KOPT-K1 (cell line): ENCODE data around the gene CLK3.
A peak's percentile ranks its signal among the peaks of the same experiment; 100 is the strongest.

ENCODE experiments used
- H3K27ac ChIP-seq: fragments of 200-600 bp; sonication (generic); 2 replicates; pipeline ENCODE4 v1.5.1; 2016; ENCODE audit warnings: antibody characterized with exemption, mild to moderate bottlenecking, low read depth, low read length; ENCODE audit not compliant: poor library complexity, severe bottlenecking
- H3K36me3 ChIP-seq: fragments of 200-600 bp; sonication (generic); 2 replicates; pipeline ENCODE4 v1.5.1; 2017; ENCODE audit warnings: antibody characterized with exemption, mild to moderate bottlenecking, low read length, moderate library complexity; ENCODE audit not compliant: insufficient read depth
- H3K9me3 ChIP-seq: fragments of 200-600 bp; sonication (generic); 2 replicates; pipeline ENCODE4 v1.5.1; 2017; ENCODE audit warnings: antibody characterized with exemption, low read length, mild to moderate bottlenecking; ENCODE audit not compliant: insufficient read depth, poor library complexity, severe bottlenecking

The CLK3 gene

DNA sequence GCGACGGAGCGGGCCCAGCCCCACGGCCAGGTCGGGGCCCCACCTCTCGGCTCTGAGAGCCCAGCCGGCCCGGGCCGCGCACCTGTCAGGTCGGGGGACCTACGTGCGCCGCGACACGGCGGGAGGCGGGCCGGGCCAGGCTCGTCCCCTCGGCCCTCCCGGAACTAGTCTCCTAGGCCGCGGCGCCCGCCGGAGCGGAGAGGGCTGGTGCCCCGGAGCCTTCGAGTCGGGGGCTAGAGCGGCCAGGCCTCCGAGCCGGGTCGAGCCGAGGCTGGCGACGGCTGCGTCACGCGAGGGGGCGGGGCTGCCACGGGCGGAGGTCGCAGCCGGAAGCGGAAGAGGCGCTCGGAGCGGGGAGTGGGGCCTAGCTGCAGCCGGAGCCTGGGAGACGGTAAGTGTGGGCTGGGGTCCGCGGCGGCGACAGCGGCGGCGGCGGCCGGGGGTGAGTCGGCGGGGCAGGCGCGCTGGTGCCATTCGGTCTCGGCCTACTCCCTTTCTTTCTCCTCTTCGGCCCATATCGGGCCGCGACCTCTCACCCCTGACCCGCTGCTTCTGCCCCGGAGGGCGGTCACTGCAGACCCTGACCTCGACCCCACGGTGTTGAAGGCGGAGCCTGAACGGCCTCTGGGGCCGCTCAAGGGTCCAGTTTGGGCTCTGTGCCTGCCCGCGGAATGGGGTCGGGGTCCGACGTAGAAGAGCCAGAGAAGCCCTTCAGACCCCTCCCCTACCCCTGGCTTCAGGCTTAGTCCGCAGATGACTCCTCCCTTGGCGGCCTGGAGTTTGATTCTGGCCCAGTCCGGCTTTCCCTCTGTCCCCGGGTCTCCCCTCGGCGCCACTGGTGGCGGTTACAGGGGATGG is at the start of gene CLK3:
CLK3 (plus strand) TSS at position 329 of the 858 bp plus-strand sequence. CDS start 3,361 bp downstream, outside the sequence.
- peaks cover 30% of the 10 kb centered on the region for H3K36me3 ChIP-seq

GRCh38 chr15:74568594-74568993 is 47.0 kb upstream of the CLK3 start:
- H3K36me3 ChIP-seq: peaks cover 90% of the 10 kb centered on the region
- no peaks in the 10 kb centered on the region for H3K9me3 ChIP-seq
- no peak overlapping the region for H3K27ac ChIP-seq

More for the DNA sequence above, at the start of gene CLK3:
- H3K9me3 ChIP-seq: no peaks in the 10 kb centered on the region
- peak within 1 kb of the TSS; percentile 89 for H3K27ac ChIP-seq

- no peak overlapping the region for H3K27ac ChIP-seq
These were observed 45.9 kb upstream of the CLK3 start for GRCh38 chr15:74569731-74570070.

GRCh38 chr15:74571191-74571590 is 44.4 kb upstream of the CLK3 start:
- H3K9me3 ChIP-seq: no peaks in the 10 kb centered on the region
- H3K36me3 ChIP-seq: peaks cover 94% of the 10 kb centered on the region
- H3K27ac ChIP-seq: no peak overlapping the region

More at GRCh38 chr15:74569731-74570070, 45.9 kb upstream of the CLK3 start:
- peaks cover 90% of the 10 kb centered on the region for H3K36me3 ChIP-seq
- H3K9me3 ChIP-seq: no peaks in the 10 kb centered on the region

DNA sequence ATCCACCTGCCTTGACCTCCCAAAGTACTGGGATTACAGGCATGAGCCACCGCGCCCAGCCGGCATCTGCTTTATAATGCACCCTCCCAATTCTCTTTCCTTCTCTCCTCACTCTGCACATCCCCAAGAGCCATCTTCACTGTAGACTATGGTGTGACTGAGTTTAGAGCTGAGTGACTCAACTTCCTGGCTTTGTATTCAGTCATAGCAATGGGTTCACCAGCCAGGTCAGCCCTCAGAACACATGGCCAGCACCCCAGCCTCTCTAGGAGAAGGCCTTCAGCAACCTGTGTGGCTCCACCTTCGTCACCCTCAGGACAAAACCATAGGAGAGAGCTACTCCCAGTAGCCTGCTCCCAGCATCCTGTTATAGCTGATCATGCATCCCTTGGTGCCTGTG is 41.6 kb upstream of the CLK3 start:
- peaks cover 98% of the 10 kb centered on the region for H3K36me3 ChIP-seq
- no peaks in the 10 kb centered on the region for H3K9me3 ChIP-seq
- no peak overlapping the region for H3K27ac ChIP-seq

DNA sequence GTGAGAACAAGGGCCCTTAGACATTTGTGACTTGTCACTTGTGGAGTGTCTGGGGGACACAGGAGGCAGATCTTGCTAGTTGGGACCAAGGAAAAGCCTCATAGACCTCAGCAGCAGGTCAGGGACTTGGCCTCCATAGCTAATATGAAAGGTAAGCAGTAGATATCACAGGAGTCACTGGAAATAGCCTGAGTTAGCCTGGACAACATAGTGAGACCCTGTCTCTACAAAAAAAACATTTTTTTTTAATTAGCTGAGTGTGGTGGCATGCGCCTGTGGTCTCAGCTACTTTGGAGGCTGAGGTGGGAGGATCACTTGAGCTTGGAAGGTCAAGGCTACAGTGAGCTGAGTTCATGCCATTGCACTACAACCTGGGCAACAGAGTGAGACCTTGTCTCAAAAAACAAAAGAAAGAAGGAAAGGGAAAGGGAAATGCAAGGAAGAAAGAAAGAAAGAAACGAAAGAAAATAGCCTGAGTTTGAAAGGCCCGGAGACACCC is 37.1 kb upstream of the CLK3 start:
- peaks cover 100% of the 10 kb centered on the region for H3K36me3 ChIP-seq
- H3K27ac ChIP-seq: no peak overlapping the region
- no peaks in the 10 kb centered on the region for H3K9me3 ChIP-seq

- Histone ChIP-seq H3K36me3 (peaks cover 100% of the 10 kb centered on the region), H3K27ac (no peak overlapping the region), H3K9me3 (no peaks in the 10 kb centered on the region)
These were observed 36.6 kb upstream of the CLK3 start for GRCh38 chr15:74579001-74579400.

GRCh38 chr15:74580538-74581350 is 34.9 kb upstream of the CLK3 start:
- H3K27ac ChIP-seq: no peak overlapping the region
- H3K9me3 ChIP-seq: no peaks in the 10 kb centered on the region
- peaks cover 100% of the 10 kb centered on the region for H3K36me3 ChIP-seq

DNA sequence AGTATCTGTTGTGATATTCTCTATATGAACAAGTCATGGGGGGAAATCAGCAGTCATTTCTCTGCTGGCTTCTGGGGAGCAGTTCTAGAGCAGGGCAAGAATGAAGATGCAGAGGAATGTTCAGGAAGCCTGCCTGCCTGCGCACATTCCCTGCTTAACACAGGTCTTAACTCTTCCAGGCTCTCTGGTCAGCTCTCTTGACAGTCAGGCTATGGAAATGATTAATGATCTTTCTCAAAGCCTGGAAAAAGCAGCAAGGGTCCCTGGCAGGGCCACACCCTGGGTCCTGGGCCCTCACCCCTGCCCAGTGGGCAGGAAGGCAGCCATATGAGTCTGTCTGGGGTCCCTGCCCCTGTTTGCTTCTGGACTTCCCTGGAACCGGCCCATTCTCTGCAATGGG is 31.4 kb upstream of the CLK3 start:
- H3K36me3 ChIP-seq: peaks cover 97% of the 10 kb centered on the region
- H3K27ac ChIP-seq: no peak overlapping the region
- no peaks in the 10 kb centered on the region for H3K9me3 ChIP-seq

GRCh38 chr15:74584779-74585178 is 30.9 kb upstream of the CLK3 start:
- H3K27ac ChIP-seq: no peak overlapping the region
- no peaks in the 10 kb centered on the region for H3K9me3 ChIP-seq
- peaks cover 97% of the 10 kb centered on the region for H3K36me3 ChIP-seq

- no peak overlapping the region for H3K27ac ChIP-seq
- H3K36me3 ChIP-seq: peaks cover 97% of the 10 kb centered on the region
- H3K9me3 ChIP-seq: no peaks in the 10 kb centered on the region
These were observed 30.4 kb upstream of the CLK3 start for GRCh38 chr15:74585191-74585590.

DNA sequence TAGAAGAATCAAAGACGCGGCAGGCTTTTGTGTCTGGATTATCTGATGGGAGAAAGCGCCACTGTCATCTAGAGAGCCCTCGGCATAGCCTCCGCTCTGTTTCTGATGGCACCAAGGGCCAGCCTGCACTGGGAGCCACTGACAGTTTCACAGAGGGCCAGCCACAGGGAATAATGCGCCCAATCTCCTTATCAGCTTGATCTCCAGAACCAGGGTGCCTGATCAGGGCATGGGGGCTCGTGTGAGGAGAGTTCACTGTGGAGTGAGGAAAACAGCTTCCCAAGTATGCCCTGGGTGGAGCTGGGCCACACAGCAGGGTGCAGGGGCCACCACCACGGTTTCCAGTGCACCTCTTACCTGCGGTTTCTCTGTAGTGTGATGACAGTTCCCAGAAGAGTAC is 29.8 kb upstream of the CLK3 start:
- no peaks in the 10 kb centered on the region for H3K9me3 ChIP-seq

GRCh38 chr15:74589826-74590225 is 25.8 kb upstream of the CLK3 start:
- H3K27ac ChIP-seq: no peak overlapping the region
- H3K36me3 ChIP-seq: peaks cover 97% of the 10 kb centered on the region
- H3K9me3 ChIP-seq: no peaks in the 10 kb centered on the region

More for the DNA sequence above, 29.8 kb upstream of the CLK3 start:
- Histone ChIP-seq H3K27ac (no peak overlapping the region), H3K36me3 (peaks cover 97% of the 10 kb centered on the region)

DNA sequence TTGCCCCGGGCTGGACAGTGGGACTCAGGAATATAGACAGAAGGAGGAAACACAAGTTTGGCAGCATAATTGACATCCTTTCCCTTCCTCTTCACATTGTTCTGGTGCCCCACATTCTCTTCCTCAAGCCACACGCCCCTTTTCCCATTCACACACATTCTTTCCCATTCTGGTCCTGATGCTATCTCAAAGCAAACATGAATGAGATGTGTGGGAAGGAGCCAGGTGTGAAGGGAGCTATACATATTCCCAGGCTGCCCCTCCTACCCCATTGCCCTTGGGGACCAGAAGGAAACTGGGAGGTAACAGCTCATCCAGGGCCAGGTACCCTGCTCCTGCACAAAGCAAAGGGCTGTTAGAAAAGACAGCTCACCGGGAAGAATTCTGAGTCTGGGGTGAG is 23.4 kb upstream of the CLK3 start:
- Histone ChIP-seq H3K9me3 (no peaks in the 10 kb centered on the region), H3K36me3 (peaks cover 81% of the 10 kb centered on the region), H3K27ac (no peak overlapping the region)

GRCh38 chr15:74593122-74593521 is 22.5 kb upstream of the CLK3 start:
- Histone ChIP-seq H3K27ac (no peak overlapping the region), H3K9me3 (no peaks in the 10 kb centered on the region), H3K36me3 (peaks cover 78% of the 10 kb centered on the region)
